ENCODE results near the gene ATP4B.

ATP4B gene

GRCh38 chr13:113617961-113618360, 40.0 kb downstream of the ATP4B start:
- DNase-seq (ENCODE audit: low spot score), result no peak
- Histone ChIP-seq H3K4me3 (no peak overlapping the region), H3K27ac (no peak overlapping the region)
- no peak for TF ChIP-seq CTCF (IDR thresholded peaks at IDR 0.05)

GRCh38 chr13:113616991-113617749, 40.8 kb downstream of the ATP4B start:
- no peak for TF ChIP-seq CTCF (IDR thresholded peaks at IDR 0.05)
- no peak overlapping the region for H3K4me3 ChIP-seq
- no peak overlapping the region for H3K27ac ChIP-seq
- no peak for DNase-seq (ENCODE audit: low spot score)

- no peak for TF ChIP-seq CTCF (IDR thresholded peaks at IDR 0.05)
- H3K4me3 ChIP-seq, result no peak overlapping the region
- no peak overlapping the region for H3K27ac ChIP-seq
- DNase-seq (ENCODE audit: low spot score), result no peak
Measured at GRCh38 chr13:113616281-113616906, 41.6 kb downstream of the ATP4B start.

GRCh38 chr13:113613789-113614379, 44.1 kb downstream of the ATP4B start:
- TF ChIP-seq CTCF (IDR thresholded peaks at IDR 0.05), result no peak
- Histone ChIP-seq H3K4me3 (no peak overlapping the region), H3K27ac (no peak overlapping the region)
- DNase-seq (ENCODE audit: low spot score), result no peak

- DNase-seq (ENCODE audit: low spot score), result no peak
- Histone ChIP-seq H3K4me3 (no peak overlapping the region), H3K27ac (no peak overlapping the region)
- TF ChIP-seq CTCF (IDR thresholded peaks at IDR 0.05), result no peak
Measured at GRCh38 chr13:113612607-113613006, 45.4 kb downstream of the ATP4B start.

GRCh38 chr13:113611996-113612395, 46.0 kb downstream of the ATP4B start:
- Histone ChIP-seq H3K27ac (no peak overlapping the region), H3K4me3 (no peak overlapping the region)
- DNase-seq (ENCODE audit: low spot score), result no peak
- no peak for TF ChIP-seq CTCF (IDR thresholded peaks at IDR 0.05)

All from coronary artery (tissue), 2 donors.